K562 (cell line): ENCODE results near the gene NOP10. TPM values are rescaled to one million over a fixed set of nuclear protein-coding genes. Genes with fewer than 3 reads are reported as not detected.
A peak's percentile ranks its signal among the peaks of the same experiment; 100 is the strongest.

ENCODE experiments used
- BHLHE40 ChIP-seq: IDR thresholded peaks from 2 replicates; pipeline ENCODE4 v1.6.1; 2011; ENCODE audit warnings: low read length, improper control_type of control experiment
- CTBP1 ChIP-seq: fragments of 450-650 bp; IDR thresholded peaks from 2 replicates; pipeline ENCODE4 v1.6.1; 2016; ENCODE audit warnings: borderline replicate concordance
- GABPA ChIP-seq: fragments of 200-800 bp; sonication (Bioruptor generic); conservative IDR thresholded peaks from 2 replicates; pipeline ENCODE4 v1.6.1; 2016; ENCODE audit warnings: low read depth, missing genetic modification characterization, missing compliant biosample characterization
- HDAC8 ChIP-seq: fragments of 450-650 bp; IDR thresholded peaks from 2 replicates; pipeline ENCODE4 v1.6.1; 2016; ENCODE audit warnings: mild to moderate bottlenecking, missing genetic modification characterization, moderate library complexity, missing compliant biosample characterization
- HMG20A ChIP-seq: fragments of 450-650 bp; formaldehyde crosslinking; conservative IDR thresholded peaks from 2 replicates; pipeline ENCODE4 v1.4.0; 2020; ENCODE audit warnings: mild to moderate bottlenecking, mixed read lengths
- MNT ChIP-seq, 2 experiments: fragments of 450-650 bp; conservative IDR thresholded peaks; 2 replicates each; pipeline ENCODE4 v1.6.1; 2017; ENCODE audit warnings: mild to moderate bottlenecking in 2 of 2, moderate library complexity in 2 of 2
- MYC ChIP-seq, 2 experiments: fragments of 250-450 bp in 1 of 2; sonication (Bioruptor Pico) in 1 of 2; IDR thresholded peaks; 2 replicates each; pipeline versions ENCODE4 v1.5.1 to v1.6.1; 2012 to 2021; ENCODE audit warnings: low read depth in 2 of 2, borderline replicate concordance in 1 of 2, improper control_type of control experiment in 1 of 2, low read length in 1 of 2, mild to moderate bottlenecking in 1 of 2, moderate library complexity in 1 of 2
- NR2F6 ChIP-seq: fragments of 450-650 bp; formaldehyde crosslinking; IDR thresholded peaks from 2 replicates; pipeline ENCODE4 v1.4.0; 2020; ENCODE audit warnings: mild to moderate bottlenecking
- PBX2 ChIP-seq, 2 experiments: IDR thresholded peaks in 1 of 2; conservative IDR thresholded peaks in 1 of 2; 2 replicates each; pipeline ENCODE4 v1.6.1; 2016; ENCODE audit warnings: low read depth in 2 of 2, mild to moderate bottlenecking in 1 of 2, missing compliant biosample characterization in 1 of 2, missing genetic modification characterization in 1 of 2, moderate library complexity in 1 of 2
- PTBP1 ChIP-seq: fragments of 200-400 bp; formaldehyde crosslinking; IDR thresholded peaks from 2 replicates; pipeline ENCODE4 v1.6.1; 2017; ENCODE audit warnings: low read depth, low read length
- TARDBP ChIP-seq: fragments of 450-650 bp; IDR thresholded peaks from 2 replicates; pipeline ENCODE4 v1.6.1; 2016
- USF1 ChIP-seq: sonication (generic); formaldehyde crosslinking; IDR thresholded peaks from 2 replicates; pipeline ENCODE4 v1.9.0; 2022; ENCODE audit warnings: mild to moderate bottlenecking, missing genetic modification reagents
- ZBTB11 ChIP-seq, 3 experiments: fragments of 200-800 bp in 1 of 3; fragments of 250-450 bp in 1 of 3; fragments of 450-650 bp in 1 of 3; sonication (Bioruptor Pico) in 1 of 3; sonication (Bioruptor generic) in 1 of 3; formaldehyde crosslinking in 1 of 3; IDR thresholded peaks; 2 replicates each; pipeline versions ENCODE4 v1.6.1 to v1.8.0; 2016 to 2022; ENCODE audit warnings: mild to moderate bottlenecking in 2 of 3, missing genetic modification characterization in 2 of 3, missing compliant biosample characterization in 1 of 3, moderate library complexity in 1 of 3
- ZBTB17 ChIP-seq: fragments of 450-650 bp; formaldehyde crosslinking; IDR thresholded peaks from 2 replicates; pipeline ENCODE4 v1.4.0; 2020; ENCODE audit warnings: mild to moderate bottlenecking
- ZNF436 ChIP-seq: fragments of 250-450, 450-650 bp; sonication (Bioruptor Pico); formaldehyde crosslinking; IDR thresholded peaks from 2 replicates; pipeline ENCODE4 v1.7.0; 2020; ENCODE audit warnings: mild to moderate bottlenecking
- ZNF57 ChIP-seq: fragments of 450-650 bp; formaldehyde crosslinking; IDR thresholded peaks from 2 replicates; pipeline ENCODE4 v1.4.0; 2020; ENCODE audit warnings: mild to moderate bottlenecking, moderate library complexity
- ZNF695 ChIP-seq: fragments of 450-650 bp; formaldehyde crosslinking; IDR thresholded peaks from 2 replicates; pipeline ENCODE4 v1.4.0; 2020; ENCODE audit warnings: mild to moderate bottlenecking, moderate library complexity
- polyA plus RNA-seq, 8 experiments: library from polyadenylated mRNA; depleted of rRNA in 4 of 8; stranded (reverse) in 5 of 8; unstranded in 3 of 8; fragments of >200 nt; fragmentation: Nextera tagmentation in 2 of 8; fragmentation: Illumina TruSeq in 1 of 8; extraction: Ambion mirVana in 2 of 8; extraction: Trizol in 1 of 8; gene quantifications; 2 replicates each; pipeline versions ENCODE4 v1.2.1 to v1.2.3, GENCODE V29; 2011 to 2014; ENCODE audit warnings: inconsistent platforms in 1 of 8, missing spikeins in 1 of 8
- total RNA-seq, 7 experiments: library from RNA; depleted of rRNA in 6 of 7; stranded (reverse); fragments of >200 nt in 6 of 7; fragmentation: Illumina TruSeq in 2 of 7; extraction: Trizol in 2 of 7; gene quantifications; 2 replicates each; pipeline versions ENCODE4 v1.2.1 to v1.2.3, GENCODE V29; 2011 to 2021; ENCODE audit warnings: low replicate concordance in 1 of 7

The NOP10 gene
- total and polyA plus RNA-seq, 9 of the 15 experiments (the other 6 are each of a cell fraction or from before 2014, with no cell fraction given): 250 to 1,663 (median 449) TPM

- no peak for TF ChIP-seq USF1 (CRISPR knock-in tag)
- TF ChIP-seq ZNF436 (CRISPR knock-in tag): no peak
- TF ChIP-seq HMG20A: no peak
- 0 out of 2 replicates have a peak, but pooled peaks have one; percentile 27 for TF ChIP-seq ZBTB17 (CRISPR knock-in tag)
- TF ChIP-seq ZBTB11 (CRISPR knock-in tag; IDR thresholded peaks at IDR 0.05): peak in 1 of 3 experiments; percentile 31; a peak in 1 of 6 replicates
- peak in 1 of 2 experiments; percentile 72; a peak in 1 of 4 replicates for TF ChIP-seq MNT (conservative IDR thresholded peaks at IDR 0.05)
- no peak for TF ChIP-seq PBX2 (CRISPR knock-in tag; IDR thresholded peaks at IDR 0.05; ENCODE audit: low read depth)
- TF ChIP-seq PBX2 (tag; conservative IDR thresholded peaks at IDR 0.05; ENCODE audit: low read depth): no peak
- peak; percentile 41; the same call in 1 of the 2 replicates for TF ChIP-seq MYC (IDR thresholded peaks at IDR 0.05; ENCODE audit: low read depth, low read length)
- TF ChIP-seq MYC (CRISPR knock-in tag; IDR thresholded peaks at IDR 0.05; ENCODE audit: borderline replicate concordance, low read depth): no peak
- no peak for TF ChIP-seq BHLHE40
- peak; percentile 11; the same call in 1 of the 2 replicates for TF ChIP-seq GABPA (tag)
- TF ChIP-seq NR2F6 (CRISPR knock-in tag): no peak
- TF ChIP-seq ZNF57 (CRISPR knock-in tag): no peak
- TF ChIP-seq ZNF695: no peak
- TF ChIP-seq TARDBP: peak; percentile 78; the same call in 1 of the 2 replicates
- peak; percentile 75; the same call in 1 of the 2 replicates for TF ChIP-seq CTBP1
- no peak; the same call in 1 of the 2 replicates for TF ChIP-seq HDAC8 (tag)
- TF ChIP-seq PTBP1: no peak
These were observed 5.2 kb downstream of the NOP10 start, which contains the start of gene SLC12A6 (continued) for GRCh38 chr15:34337557-34338306.
